GM18507 (cell line): ENCODE results near the gene ENO2.
"Not testable (repeated sequence)": the region's sequence is repeated elsewhere in the genome, so short reads cannot be mapped to it uniquely, and the experiment has no call there.

ENCODE experiments used
- DNase-seq: peaks from one replicate; pipeline ENCODE4 v3.0.0; 2011; ENCODE audit warnings: low read depth; ENCODE audit not compliant: insufficient read length; ENCODE audit errors: extremely low spot score
- FAIRE-seq: peaks from 2 replicates; lab custom pipeline; 2011; peaks lifted over from hg19 to GRCh38; lab: Jason Lieb, UNC

ENO2 gene

DNA sequence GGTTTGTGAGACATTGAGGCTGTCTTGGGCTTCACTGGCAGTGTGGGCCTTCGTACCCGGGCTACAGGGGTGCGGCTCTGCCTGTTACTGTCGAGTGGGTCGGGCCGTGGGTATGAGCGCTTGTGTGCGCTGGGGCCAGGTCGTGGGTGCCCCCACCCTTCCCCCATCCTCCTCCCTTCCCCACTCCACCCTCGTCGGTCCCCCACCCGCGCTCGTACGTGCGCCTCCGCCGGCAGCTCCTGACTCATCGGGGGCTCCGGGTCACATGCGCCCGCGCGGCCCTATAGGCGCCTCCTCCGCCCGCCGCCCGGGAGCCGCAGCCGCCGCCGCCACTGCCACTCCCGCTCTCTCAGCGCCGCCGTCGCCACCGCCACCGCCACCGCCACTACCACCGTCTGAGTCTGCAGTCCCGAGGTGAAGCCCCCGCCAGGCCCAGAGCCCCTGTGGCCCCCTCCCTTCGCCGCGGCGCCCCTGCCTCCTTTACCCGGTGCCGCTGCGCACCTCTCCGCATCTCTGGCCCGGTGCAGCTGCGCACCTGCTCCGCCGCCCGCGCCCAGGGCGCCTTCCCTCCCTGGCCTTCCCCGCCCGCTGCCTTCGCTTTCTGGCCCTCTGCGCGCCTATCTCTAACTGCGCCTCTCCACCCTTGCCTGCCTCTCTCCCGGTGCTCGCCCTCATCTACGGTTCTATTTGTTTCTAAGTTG lies at the start of gene ENO2:
Gene ENO2, plus strand, starts transcription at position 335 of the 701 bp plus-strand sequence. CDS start 1,253 bp downstream, outside the sequence.
- DNase-seq (peak; percentile 77), FAIRE-seq (peak; percentile 45)

DNA sequence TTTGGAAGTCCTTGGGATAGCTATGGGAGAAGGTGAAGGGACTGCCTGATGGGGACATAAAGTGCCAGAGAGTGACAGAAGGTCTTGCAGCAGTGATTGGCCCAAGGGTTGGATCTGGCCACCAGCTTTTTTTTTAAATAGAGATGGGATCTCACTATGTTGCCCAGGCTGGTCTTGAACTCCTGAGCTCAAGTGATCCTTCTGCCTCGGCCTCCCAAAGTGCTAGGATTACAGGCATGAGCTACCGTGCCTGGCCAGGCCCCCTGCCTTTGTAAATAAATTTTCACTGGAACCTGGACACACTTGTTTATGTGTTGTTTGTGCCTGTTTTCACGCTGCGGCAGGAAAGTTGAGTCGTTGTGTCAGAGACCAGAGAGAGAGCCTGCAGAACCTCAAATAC lies 49.1 kb upstream of the ENO2 start:
- not testable (repeated sequence) for DNase-seq, FAIRE-seq

DNA sequence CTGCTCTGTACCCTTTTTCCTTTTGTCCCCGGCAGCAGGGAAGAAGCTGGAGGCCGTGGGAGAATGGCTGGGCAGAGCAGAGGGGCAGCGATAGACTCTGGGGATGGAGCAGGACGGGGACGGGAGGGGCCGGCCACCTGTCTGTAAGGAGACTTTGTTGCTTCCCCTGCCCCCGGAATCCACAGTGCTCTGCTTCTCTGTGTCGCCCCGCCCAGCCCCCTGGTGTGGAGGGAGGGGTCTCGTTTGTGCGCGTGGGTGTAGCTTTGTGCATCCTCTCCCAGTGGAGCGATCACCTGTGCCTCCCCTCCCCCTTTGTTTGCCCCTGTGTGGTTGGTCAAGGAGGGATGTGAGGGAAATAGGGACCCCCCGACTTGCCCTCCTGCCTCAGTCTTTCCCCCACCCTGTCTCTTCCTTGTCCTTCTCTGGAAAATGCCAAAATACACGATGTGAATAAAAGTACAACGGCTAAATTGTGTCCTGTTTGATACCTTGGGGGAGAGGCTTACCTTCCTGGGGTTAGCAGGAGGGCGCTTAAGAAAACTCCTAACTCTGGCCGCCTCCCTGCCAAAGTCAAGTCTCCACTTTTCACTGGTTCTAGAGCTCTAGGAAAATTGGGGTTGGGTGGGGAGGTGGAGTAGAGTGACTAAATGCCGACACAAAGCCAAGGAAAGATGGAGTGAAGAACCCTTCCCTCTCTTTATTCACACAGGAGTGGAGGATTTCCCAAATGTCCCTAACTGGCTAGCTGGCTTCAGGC lies 48.0 kb upstream of the ENO2 start:
- DNase-seq (no peak), FAIRE-seq (no peak)

DNA sequence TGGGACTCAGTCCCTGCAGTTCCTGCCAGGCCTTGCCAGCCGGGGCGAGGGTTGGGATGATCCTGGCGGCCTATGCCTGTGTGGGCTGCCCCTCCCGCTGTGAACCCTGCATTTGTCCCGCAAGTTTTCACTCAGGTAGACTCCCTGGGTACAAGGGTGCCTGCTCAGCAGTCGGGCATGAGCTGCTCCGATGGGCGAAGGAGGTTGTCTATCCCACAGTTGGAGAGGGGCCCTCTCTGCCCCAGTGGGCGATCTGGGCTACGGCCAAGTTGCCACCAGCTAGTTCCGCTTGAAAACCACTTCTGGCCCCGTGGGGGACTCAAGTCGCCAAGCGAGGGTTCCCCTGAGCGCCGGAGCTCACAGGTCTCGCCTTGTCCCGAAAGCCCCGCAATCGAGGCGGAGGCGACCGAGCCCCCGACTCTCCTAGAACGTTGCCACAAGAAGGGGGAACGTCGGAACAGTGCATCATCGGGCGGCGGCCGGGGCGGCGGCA lies 47.4 kb upstream of the ENO2 start:
- no peak for DNase-seq
- FAIRE-seq = no peak

DNA sequence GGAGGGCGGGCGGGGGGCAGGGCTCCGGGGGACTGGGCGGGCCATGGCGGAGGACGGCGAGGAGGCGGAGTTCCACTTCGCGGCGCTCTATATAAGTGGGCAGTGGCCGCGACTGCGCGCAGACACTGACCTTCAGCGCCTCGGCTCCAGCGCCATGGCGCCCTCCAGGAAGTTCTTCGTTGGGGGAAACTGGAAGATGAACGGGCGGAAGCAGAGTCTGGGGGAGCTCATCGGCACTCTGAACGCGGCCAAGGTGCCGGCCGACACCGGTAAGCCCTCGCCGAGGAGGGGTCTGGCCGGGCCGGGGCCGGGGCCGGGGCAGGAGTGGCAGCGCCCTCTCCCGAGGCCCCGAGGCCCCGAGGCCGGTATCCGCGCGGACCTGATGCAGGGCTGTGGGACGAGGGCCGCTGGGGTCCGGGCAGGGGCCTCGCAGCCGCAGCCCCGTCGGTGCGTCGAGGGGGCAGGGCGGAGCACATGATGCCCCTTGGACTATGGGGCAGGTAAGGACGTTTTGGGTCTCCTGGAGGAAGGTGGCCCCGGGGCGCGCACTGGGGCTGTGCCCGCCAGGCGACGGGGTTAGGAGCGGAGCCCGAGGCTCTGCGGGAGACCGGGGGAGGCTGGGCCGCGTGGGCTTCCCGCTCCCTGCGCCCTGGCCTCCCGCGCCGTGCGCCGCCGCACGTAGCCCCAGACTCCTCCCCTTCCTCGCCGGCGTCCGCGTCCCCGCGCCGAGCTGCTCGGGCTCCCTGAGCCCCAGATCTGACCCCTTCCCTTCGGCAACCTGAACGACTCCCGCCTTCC lies 46.8 kb upstream of the ENO2 start, which contains the start of gene TPI1:
Gene TPI1, plus strand, starts transcription at position 119 of the 798 bp plus-strand sequence. Its CDS starts 36 bp downstream, at position 155.
- DNase-seq = peak; percentile 84
- peak; percentile 89 for FAIRE-seq

DNA sequence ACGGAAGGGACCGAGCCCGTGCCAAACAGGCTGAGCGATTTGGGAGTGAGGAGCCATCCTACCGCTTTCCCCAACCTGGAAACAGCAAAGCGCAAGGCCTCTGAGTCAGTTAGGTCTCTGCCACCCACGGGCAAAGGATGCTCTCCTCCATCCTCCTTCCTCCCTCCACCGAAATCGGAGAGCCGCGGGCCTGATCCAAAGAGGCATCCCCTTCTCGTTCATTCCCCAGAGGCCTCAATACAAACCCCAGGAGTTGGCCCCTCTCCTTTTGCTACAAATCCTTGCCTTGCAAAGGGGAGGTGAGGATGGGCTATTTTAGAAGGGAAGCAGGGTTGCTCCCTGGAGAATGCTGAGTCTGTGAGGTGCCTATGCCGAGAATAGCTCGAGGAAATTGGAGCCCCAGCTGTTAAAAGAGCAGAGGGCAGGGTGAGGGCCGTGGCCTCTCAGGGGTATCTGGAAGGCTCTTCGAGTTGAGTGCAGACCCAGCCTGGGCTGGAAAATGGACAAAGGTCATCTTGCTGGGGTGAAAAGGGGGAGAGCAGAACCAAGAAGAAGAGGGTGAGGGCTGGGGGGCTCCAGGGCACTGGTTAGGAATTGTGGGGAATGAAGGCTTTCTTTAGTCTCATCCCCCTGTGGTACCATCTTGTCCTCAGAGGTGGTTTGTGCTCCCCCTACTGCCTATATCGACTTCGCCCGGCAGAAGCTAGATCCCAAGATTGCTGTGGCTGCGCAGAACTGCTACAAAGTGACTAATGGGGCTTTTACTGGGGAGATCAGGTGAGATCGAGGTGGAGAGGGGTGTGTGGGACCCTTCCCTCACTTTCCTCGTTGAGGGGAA lies 46.0 kb upstream of the ENO2 start:
- no peak for FAIRE-seq
- DNase-seq = no peak

DNA sequence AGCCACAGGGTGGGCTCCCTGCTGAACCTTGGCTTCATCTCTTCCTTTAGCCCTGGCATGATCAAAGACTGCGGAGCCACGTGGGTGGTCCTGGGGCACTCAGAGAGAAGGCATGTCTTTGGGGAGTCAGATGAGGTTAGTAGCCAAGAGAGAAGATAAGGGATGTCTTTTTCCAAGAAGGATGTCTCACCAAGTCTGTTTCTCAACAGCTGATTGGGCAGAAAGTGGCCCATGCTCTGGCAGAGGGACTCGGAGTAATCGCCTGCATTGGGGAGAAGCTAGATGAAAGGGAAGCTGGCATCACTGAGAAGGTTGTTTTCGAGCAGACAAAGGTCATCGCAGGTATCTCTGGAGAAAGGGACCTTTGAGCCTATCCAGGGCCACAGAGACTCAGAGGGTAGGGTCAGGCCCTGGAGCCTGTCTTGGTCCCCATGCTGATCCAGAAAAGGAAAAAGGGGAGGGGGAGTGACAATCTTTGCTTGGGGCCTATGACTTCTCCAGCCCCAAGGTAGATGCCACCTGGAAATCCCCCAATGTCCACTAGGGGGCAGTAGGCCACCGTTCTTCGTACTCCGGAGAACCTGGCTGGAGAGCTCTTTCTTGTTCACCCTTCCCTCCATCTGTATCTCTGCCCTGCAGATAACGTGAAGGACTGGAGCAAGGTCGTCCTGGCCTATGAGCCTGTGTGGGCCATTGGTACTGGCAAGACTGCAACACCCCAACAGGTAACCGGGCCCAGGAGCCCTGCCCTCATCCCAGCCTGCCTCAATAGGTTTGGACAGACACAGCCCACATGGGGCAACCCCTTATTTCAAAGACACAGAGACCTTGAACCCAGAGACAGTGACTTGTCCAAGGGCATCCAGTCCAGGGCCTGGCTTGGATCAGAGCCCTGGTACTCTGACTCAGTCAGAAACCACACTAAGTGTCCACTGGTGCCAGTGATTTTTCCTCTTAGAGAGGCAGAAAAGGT lies 45.0 kb upstream of the ENO2 start:
- no peak for DNase-seq
- peak; percentile 90 for FAIRE-seq

DNA sequence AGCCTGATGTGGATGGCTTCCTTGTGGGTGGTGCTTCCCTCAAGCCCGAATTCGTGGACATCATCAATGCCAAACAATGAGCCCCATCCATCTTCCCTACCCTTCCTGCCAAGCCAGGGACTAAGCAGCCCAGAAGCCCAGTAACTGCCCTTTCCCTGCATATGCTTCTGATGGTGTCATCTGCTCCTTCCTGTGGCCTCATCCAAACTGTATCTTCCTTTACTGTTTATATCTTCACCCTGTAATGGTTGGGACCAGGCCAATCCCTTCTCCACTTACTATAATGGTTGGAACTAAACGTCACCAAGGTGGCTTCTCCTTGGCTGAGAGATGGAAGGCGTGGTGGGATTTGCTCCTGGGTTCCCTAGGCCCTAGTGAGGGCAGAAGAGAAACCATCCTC lies 44.1 kb upstream of the ENO2 start:
- not testable (repeated sequence) for DNase-seq, FAIRE-seq

DNA sequence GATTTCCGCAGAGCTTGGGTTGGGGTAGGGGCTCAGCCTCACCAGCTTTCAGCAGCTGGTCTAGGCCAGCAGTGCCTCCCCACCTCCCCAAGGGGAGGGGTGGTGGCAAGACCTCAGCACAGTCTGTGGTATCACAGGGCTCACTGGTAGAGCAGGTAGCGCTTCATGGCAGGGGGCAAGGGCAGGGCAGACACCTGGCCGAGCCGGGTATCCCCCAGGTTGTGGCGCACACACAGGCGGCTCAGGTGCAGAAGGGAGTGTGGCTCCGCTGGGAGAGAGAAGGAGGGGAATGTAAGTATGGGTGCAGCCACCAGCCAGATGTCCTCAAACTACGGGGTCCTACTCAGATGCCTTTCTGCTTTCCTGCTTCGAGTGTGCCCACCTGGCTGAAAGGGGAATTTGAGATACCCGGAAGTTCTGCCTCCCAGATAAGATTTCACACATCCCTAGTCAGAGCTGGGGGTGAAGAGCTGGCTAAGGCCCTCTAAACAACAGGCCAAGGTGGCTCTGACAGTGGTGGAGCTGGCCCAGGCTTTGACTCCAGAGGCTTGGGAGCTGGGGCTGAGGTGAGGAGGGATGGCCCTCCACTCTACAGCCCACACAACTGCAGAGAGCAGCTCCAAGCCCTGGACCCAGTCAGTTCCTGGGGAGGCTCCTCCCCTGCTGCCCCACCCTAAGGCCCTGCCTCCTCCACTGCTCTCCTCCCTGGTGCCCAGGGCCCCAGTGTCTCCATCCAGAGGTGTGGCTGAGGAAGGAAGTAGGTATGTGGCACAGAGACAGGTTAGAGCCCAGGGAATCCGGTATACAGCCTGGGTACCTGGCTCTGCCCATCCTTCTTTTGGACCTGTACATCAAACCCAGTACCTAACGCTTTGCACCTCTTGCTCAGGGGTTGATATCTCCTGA lies 43.1 kb upstream of the ENO2 start:
- FAIRE-seq = no peak
- no peak for DNase-seq

DNA sequence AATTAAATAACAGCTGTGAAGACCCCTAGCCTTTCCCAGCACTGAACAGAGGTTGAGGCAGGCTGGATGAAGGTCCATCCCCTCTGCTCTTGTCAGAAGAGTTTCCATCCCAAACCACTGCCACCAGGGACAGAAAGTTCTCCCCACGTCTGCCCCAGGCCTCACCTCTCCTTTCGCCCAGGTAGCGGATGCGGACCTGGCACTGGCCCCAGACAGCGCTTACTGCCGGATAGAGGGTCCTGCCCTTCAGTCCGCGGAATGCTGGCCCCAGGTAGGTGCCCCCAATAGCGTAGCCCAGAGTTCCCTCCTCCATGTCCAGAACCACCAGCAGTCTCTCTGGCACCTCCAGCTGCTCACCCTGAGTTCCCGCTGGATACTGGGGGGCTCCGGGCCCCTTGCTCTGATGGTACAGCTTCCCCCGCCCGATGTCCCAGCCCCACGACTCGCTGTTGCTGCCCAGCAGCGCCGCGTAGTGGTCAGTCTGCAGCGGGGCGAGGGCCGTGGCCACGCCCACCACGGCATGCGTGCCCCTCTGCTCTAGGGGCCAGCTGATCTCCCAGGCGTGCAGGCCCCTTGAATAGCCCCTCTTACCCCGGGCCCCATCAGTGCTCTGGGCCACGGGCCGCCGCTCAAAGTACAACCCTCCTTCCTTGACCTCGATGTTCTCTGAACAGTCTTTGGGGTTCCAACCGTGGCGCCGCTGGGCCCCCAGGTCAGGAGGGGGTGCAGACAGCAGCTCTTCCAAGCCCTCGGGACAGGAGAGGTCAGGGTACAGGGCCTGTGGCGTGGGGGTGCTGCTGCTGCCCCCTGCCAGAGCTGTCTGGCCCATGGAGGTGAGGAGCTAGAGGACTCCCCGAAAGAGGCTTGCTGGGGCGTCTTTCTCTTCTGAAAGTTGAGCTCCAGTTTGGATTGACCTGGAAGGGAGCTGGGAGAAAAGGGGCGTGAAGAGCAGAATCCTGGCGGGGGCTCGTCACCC lies 42.0 kb upstream of the ENO2 start:
- no peak for DNase-seq
- FAIRE-seq = peak; percentile 62

DNA sequence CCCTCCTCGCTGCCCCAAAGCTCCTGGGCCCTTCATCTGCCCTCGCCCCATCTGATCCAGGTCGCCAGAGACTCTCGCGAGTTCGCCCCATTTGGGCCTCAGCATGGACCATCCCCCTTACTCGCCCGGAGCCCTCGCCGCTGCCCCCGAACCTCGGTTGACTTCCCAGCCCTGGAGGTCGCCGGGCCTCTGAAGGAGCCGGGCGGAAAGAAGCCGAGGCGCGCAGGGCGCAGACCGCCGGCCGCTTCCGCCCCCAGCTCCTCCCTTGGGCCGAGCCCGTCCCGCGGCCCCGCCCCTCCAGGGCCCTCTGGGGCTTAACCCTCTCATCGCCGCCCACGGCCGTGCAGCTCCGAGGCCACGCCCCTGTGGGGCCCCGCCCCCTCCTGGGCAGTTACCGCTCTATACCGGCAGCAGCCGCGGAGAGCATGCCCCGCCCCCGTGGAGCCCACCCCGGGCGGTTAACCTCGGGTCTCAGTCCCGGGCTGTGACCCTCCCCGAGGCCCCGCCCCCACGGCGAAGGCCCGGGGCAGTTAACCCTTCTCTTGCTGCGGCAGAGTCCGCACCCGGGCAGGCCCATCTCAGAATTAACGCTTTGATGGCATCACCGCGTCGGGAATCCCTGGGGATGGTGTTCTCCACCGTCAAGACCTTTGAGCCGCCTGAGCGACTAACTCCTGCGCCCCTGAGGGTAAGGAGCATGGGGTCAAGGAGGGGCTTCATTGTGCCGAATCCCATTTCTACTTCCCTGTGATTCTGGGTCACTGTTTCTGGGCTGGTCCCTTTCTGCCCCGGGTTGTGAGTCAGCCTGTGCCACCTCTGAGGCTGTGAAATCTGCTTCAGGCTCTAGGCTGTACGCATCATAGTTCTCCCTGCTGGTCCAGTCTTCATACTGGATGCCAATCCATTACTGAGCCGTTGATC lies 41.0 kb upstream of the ENO2 start, which contains the start of gene SPSB2:
Gene SPSB2, minus strand, starts transcription at position 210 of the 921 bp plus-strand sequence. CDS start 402 bp downstream, outside the sequence.
- FAIRE-seq (peak; percentile 87), DNase-seq (peak; percentile 92)

DNA sequence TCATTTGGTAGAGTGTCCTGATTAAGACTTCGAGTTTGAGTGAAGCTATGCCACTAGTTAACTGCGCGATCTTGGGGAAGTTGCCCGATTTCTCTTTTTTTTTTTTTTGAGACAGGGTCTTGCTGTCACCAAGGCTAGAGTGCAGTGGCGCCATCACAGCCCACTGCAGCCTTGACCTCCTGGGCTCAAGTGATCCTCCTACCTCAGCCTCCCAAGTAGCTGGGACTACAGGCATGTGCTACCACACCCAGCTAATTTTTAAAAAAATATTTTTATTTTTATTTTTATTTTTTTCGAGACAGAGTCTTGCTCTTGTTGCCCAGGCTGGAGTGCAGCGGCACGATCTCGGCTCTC lies 40.4 kb upstream of the ENO2 start:
- not testable (repeated sequence) for DNase-seq, FAIRE-seq

DNA sequence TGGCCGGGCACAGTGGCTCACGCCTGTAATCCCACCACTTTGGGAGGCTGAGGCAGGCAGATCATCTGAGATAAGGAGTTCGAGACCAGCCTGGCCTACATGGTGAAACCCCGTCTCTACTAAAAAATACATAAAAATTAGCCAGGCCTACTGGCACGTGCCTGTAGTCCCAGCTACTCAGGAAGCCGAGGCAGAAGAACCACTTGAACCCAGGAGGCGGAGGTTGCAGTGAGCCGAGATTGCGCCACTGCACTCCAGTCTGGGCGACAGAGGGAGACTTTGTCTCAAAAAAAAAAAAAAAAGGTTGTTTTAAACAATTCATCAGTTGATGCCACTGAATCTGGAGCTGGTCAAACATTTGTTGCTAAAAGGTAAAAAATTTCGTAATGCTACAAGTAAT lies 34.6 kb upstream of the ENO2 start:
- FAIRE-seq, DNase-seq: not testable (repeated sequence)

DNA sequence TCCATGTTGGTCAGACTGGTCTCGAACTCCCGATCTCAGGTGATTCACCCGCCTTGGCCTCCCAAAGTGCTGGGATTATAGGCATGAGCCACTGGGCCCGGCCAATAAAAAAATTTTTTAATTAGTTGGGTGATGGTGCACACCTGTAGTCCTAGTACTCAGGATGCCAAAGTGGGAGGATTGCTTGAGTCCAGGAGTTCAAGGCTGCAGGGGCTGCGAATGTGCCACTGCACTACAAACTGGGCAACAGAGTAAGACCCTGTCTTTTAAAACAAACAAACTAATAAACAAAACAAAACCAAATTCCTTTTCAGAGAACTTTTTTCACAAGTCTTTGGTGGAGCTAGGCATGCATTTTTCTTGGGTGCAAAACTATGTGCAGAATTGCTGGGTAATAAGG lies 31.1 kb upstream of the ENO2 start:
- FAIRE-seq = no peak

DNA sequence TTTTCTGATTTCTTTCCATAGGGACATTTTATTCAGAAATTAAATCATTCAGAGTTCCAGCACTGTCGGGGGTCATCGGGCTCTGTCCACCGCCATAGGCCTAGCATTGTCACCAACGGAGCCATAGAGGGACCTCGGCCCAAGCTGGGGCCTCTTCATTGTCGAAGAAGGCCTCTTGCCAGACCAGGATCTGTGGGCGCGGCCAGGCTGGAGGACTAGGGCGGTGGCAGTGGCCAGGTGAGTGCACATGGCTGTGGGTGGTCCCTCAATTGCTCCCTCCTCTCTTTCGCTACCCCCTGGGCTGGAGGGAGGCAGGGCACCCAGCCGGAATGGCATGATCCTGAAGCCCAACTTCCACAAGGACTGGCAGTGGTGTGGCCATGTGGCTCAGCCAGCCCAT lies 30.7 kb upstream of the ENO2 start:
- DNase-seq = no peak
- no peak for FAIRE-seq

More for the DNA sequence above, 31.1 kb upstream of the ENO2 start:
- DNase-seq = no peak
